Osteocyte (in vitro differentiated cells): Measurements from ENCODE around the gene ZBTB34. TPM values are rescaled to one million over a fixed set of nuclear protein-coding genes. Genes with fewer than 3 reads are reported as not detected.

Experiments used
- DNase-seq: peaks from one replicate; pipeline ENCODE4 v3.0.0; 2021; ENCODE audit warnings: mixed read lengths; ENCODE audit not compliant: unreplicated experiment; ENCODE audit errors: extremely low spot score
- H3K27ac Mint-ChIP-seq: one replicate; pipeline ENCODE4 v1.8.0; 2021; ENCODE audit warnings: mild to moderate bottlenecking, mixed read lengths; ENCODE audit not compliant: unreplicated experiment
- H3K27me3 Mint-ChIP-seq: one replicate; pipeline ENCODE4 v1.8.0; 2021; ENCODE audit warnings: mixed read lengths; ENCODE audit not compliant: unreplicated experiment
- H3K36me3 Mint-ChIP-seq: one replicate; pipeline ENCODE4 v1.8.0; 2021; ENCODE audit warnings: mixed read lengths; ENCODE audit not compliant: unreplicated experiment
- H3K4me1 Mint-ChIP-seq: one replicate; pipeline ENCODE4 v1.8.0; 2021; ENCODE audit warnings: mixed read lengths; ENCODE audit not compliant: unreplicated experiment
- H3K4me3 Mint-ChIP-seq: one replicate; pipeline ENCODE4 v1.8.0; 2021; ENCODE audit warnings: mild to moderate bottlenecking, moderate library complexity, mixed read lengths; ENCODE audit not compliant: unreplicated experiment
- H3K9me3 Mint-ChIP-seq: one replicate; pipeline ENCODE4 v1.8.0; 2021; ENCODE audit warnings: mixed read lengths; ENCODE audit not compliant: unreplicated experiment
- CTCF ChIP-seq: fragments of 200-600 bp; sonication (generic); IDR thresholded peaks from 2 replicates; pipeline ENCODE4 v1.5.0; 2021; ENCODE audit warnings: antibody characterized with exemption, mild to moderate bottlenecking, moderate library complexity
- total RNA-seq: library from RNA; stranded (reverse); gene quantifications from 2 replicates; pipeline ENCODE4 v1.2.1, GENCODE V29; 2021

Gene ZBTB34
- total RNA-seq, 1 donor from 2014 or later, result 13.9 TPM

DNA sequence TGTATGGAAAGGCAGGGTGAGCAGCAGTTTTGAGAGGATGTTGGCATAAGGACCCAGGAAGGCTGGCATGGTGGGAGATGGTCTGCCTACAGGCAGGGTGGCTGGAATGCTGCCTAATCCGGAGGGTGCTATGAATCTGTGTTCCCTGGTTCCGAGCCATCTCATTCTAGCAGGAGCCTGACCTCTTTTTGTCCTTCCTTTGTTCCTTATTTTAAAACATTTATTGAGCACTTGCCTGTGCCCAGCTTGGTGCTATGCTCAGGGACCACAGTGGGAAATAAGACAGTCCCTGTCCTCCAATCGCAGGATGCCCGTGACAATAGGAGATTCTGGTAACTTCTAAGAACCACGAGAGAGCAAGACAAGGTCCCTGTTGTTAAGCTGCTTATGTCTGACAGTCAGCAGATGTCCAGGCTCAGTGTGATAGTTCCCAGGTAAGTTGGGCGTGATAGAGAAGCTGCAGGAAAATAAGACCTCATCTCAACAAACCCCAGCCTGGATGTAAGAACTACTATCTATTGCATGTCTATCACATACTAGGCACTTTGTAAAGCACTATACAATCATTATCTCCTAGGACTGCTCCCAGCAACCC lies 9.1 kb upstream of the ZBTB34 start:
- no peak for TF ChIP-seq CTCF
- Mint-ChIP-seq H3K4me1 (no peaks in the 10 kb centered on the region), H3K9me3 (no peaks in the 10 kb centered on the region), H3K4me3 (no peak overlapping the region), H3K27me3 (peaks cover 46% of the 10 kb centered on the region), H3K36me3 (no peaks in the 10 kb centered on the region), H3K27ac (no peak overlapping the region)
- DNase-seq, result peak; percentile 51

- H3K27me3 Mint-ChIP-seq, result peaks cover 49% of the 10 kb centered on the region
- no peaks in the 10 kb centered on the region for H3K4me1 Mint-ChIP-seq
- no peak overlapping the region for H3K27ac Mint-ChIP-seq
- no peaks in the 10 kb centered on the region for H3K9me3 Mint-ChIP-seq
- DNase-seq, result peak; percentile 30
- H3K36me3 Mint-ChIP-seq, result no peaks in the 10 kb centered on the region
- TF ChIP-seq CTCF, result no peak
- H3K4me3 Mint-ChIP-seq, result no peak overlapping the region
Observed at GRCh38 chr9:126852086-126852688, 8.3 kb upstream of the ZBTB34 start.

- H3K36me3 Mint-ChIP-seq, result no peaks in the 10 kb centered on the region
- no peaks in the 10 kb centered on the region for H3K9me3 Mint-ChIP-seq
- H3K27ac Mint-ChIP-seq, result no peak overlapping the region
- peaks cover 58% of the 10 kb centered on the region for H3K27me3 Mint-ChIP-seq
- peak; percentile 60 for DNase-seq
- no peaks in the 10 kb centered on the region for H3K4me1 Mint-ChIP-seq
- no peak for TF ChIP-seq CTCF
- H3K4me3 Mint-ChIP-seq, result no peak overlapping the region
Observed at GRCh38 chr9:126853667-126854066, 6.8 kb upstream of the ZBTB34 start.

DNA sequence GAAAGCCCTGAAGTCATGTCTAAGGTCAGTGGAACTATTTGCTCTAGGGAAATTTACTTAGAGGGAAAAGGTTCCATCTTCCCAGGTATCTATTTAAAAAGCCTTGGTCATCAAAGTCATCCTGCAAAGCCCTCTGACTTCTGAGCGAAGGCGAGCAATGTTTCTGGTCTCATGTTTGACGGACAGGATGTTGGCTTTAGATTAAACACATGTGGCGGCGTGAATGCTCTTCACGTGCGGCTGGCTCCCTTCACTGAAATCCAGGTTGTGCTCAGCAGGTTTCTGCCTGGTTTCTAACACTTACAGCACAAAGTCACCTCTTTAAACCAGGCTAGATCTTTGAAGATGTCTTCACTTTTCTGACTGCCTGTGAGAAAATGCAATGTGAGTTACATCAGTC lies 5.7 kb upstream of the ZBTB34 start:
- DNase-seq, result peak; percentile 32
- H3K4me3 Mint-ChIP-seq, result no peak overlapping the region
- no peak overlapping the region for H3K27ac Mint-ChIP-seq
- peaks cover 61% of the 10 kb centered on the region for H3K27me3 Mint-ChIP-seq
- TF ChIP-seq CTCF, result no peak
- no peaks in the 10 kb centered on the region for H3K4me1 Mint-ChIP-seq
- no peaks in the 10 kb centered on the region for H3K36me3 Mint-ChIP-seq
- H3K9me3 Mint-ChIP-seq, result no peaks in the 10 kb centered on the region

DNA sequence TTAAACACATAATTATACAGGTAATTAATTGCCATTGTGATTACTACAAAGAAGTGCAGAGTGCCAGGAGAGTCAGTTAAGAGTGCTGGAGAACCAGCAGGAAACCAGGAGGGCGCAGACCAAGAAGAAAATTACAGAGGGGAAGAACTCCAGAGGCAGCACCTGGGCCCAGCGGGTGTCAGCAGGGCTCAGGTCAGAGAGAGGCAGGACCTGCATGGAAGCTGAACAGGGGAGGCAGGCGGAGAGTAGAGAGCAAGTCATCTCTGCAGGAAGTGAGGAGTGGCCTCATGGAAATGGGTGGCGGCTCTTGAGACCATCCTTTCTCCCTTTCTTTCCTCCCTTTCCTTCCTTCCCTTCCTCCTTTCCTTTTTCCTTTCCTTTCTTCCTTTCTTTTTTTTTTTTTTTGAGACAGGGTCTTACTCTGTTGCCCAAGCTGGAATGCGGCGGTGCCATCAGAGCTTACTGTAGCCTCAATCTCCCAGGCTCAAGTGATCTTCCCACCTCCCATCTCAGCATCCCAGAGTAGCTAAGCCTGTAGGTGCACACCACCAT lies 4.0 kb upstream of the ZBTB34 start:
- Mint-ChIP-seq H3K4me3 (no peak overlapping the region), H3K9me3 (no peaks in the 10 kb centered on the region)

More for the DNA sequence above, 4.0 kb upstream of the ZBTB34 start:
- DNase-seq, result peak; percentile 13
- no peak for TF ChIP-seq CTCF
- H3K27me3 Mint-ChIP-seq, result peaks cover 55% of the 10 kb centered on the region
- no peak overlapping the region for H3K27ac Mint-ChIP-seq
- peaks cover 2% of the 10 kb centered on the region for H3K4me1 Mint-ChIP-seq
- H3K36me3 Mint-ChIP-seq, result no peaks in the 10 kb centered on the region
